Natural killer cell (primary cell): ENCODE results near the gene CAMK2B. TPM values are rescaled to one million over a fixed set of nuclear protein-coding genes. Genes with fewer than 3 reads are reported as not detected.

Source experiments
- ATAC-seq, 3 donors: fragments of 150-1000 bp in 2 of 3; fragments of 200-7000 bp in 1 of 3; cut with Tn5 transposase; 1 replicate in 1 of 3; 2 replicates in 2 of 3; pipeline ENCODE4 v1.10.0; 2021; ENCODE audit warnings: mild to moderate bottlenecking in 2 of 3, moderate library complexity in 2 of 3
- DNase-seq, 2 donors: peaks; one replicate each; pipeline versions ENCODE4 v3.0.0 to v3.0.0-alpha.2; 2013 to 2021; ENCODE audit warnings: mixed read lengths in 1 of 2
- H3K27ac ChIP-seq: one replicate; pipeline ENCODE4 v1.5.1; 2013; ENCODE audit warnings: mild to moderate bottlenecking, low read length
- H3K27me3 ChIP-seq: one replicate; pipeline ENCODE4 v1.6.1; 2013; ENCODE audit warnings: low read length; ENCODE audit not compliant: control insufficient read depth, insufficient read depth
- H3K36me3 ChIP-seq: one replicate; pipeline ENCODE4 v1.6.1; 2013; ENCODE audit warnings: low read length; ENCODE audit not compliant: control insufficient read depth, insufficient read depth
- H3K4me1 ChIP-seq: one replicate; pipeline ENCODE4 v1.6.1; 2013; ENCODE audit warnings: low read length; ENCODE audit not compliant: control insufficient read depth, insufficient read depth
- H3K4me3 ChIP-seq: one replicate; pipeline ENCODE4 v1.5.1; 2013; ENCODE audit warnings: low read length
- H3K9me3 ChIP-seq: one replicate; pipeline ENCODE4 v1.6.1; 2013; ENCODE audit warnings: low read length; ENCODE audit not compliant: control insufficient read depth, insufficient read depth
- H3K27ac Mint-ChIP-seq, 2 donors: one replicate each; pipeline ENCODE4 v1.8.0; 2022; ENCODE audit warnings: mild to moderate bottlenecking in 2 of 2, mixed read lengths in 2 of 2, moderate library complexity in 1 of 2
- H3K27me3 Mint-ChIP-seq, 2 donors: one replicate each; pipeline ENCODE4 v1.8.0; 2022; ENCODE audit warnings: low read depth in 2 of 2, mixed read lengths in 2 of 2
- H3K36me3 Mint-ChIP-seq: one replicate; pipeline ENCODE4 v1.8.0; 2022; ENCODE audit warnings: mixed read lengths
- H3K4me1 Mint-ChIP-seq, 2 donors: one replicate each; pipeline ENCODE4 v1.8.0; 2022; ENCODE audit warnings: mixed read lengths in 2 of 2
- H3K4me3 Mint-ChIP-seq: one replicate; pipeline ENCODE4 v1.8.0; 2022; ENCODE audit warnings: mild to moderate bottlenecking, moderate library complexity, mixed read lengths
- H3K9me3 Mint-ChIP-seq, 2 donors: one replicate each; pipeline ENCODE4 v1.8.0; 2022; ENCODE audit warnings: mixed read lengths in 2 of 2
- CTCF ChIP-seq: fragments of 200-600 bp; IDR thresholded peaks from one replicate; pipeline ENCODE4 v1.8.0; 2022; ENCODE audit warnings: antibody characterized with exemption
- WGBS: methylation state at CpG from one replicate; pipeline ENCODE4 v1.1.7; 2013; ENCODE audit warnings: missing lambda C conversion rate; ENCODE audit not compliant: insufficient coverage; 5-methylcytosine and 5-hydroxymethylcytosine counted together
- intact Hi-C: fragments of 100-400 bp; cut with micrococcal nuclease; formaldehyde crosslinking; loops from one replicate; pipeline ENCODE4 v1.14.2; 2022
- total RNA-seq, 4 donors: library from RNA; stranded (reverse); fragments of 120-200 nt in 1 of 4; gene quantifications; one replicate each; pipeline versions ENCODE4 v1.2.3 to v1.2.4, GENCODE V29; 2013 to 2022

The CAMK2B gene
- total RNA-seq, 3 donors from 2014 or later (not counting 1 experiment from before 2014, with no cell fraction given) = 0.70 TPM; not detected in 2

DNA sequence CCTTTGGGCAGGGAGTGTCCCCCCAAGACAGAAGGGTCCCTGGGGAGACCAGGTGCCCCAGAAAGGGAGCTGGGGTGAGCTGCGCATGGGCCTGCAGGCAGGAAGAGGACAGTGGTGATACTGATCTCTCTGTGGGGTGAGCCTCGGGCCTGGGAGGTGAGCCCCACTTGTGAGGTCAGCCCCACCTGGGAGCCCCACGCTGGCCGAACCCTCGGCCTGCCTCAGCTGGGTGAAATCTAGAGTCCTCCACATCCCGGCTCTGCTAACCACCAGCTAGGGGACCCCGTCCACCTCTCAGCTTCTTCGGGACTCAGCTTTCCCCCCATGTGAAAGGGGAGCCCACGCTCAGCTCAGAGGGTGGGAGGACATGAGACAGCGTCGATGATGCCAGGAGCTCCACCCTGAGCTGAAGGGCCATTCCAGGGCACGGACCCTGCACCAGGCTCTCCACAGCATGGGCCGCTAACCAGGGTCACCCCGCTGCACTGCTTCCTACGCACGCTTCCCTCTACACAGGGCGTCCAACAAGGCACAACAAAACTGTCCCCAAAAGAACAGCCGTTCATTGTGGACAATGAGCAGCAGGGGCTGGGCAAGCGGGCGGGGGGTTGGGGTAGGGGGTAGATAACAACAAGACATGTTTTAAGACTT, 48.7 kb downstream of the CAMK2B start:
- DNase-seq (no peak), ATAC-seq (no peak)
- H3K9me3 Mint-ChIP-seq = no peaks in the 10 kb centered on the region
- intact Hi-C loops = no loop called here
- H3K4me3 Mint-ChIP-seq = no peak overlapping the region
- no peaks in the 10 kb centered on the region for H3K36me3 Mint-ChIP-seq
- H3K27me3 ChIP-seq = no peaks in the 10 kb centered on the region
- H3K27ac ChIP-seq = no peak overlapping the region
- no peaks in the 10 kb centered on the region for H3K9me3 ChIP-seq
- no peaks in the 10 kb centered on the region for H3K36me3 ChIP-seq
- TF ChIP-seq CTCF = no peak
- H3K27ac Mint-ChIP-seq = no peak overlapping the region
- no peaks in the 10 kb centered on the region for H3K4me1 Mint-ChIP-seq
- no peaks in the 10 kb centered on the region for H3K4me1 ChIP-seq
- H3K4me3 ChIP-seq = no peak overlapping the region
- no peaks in the 10 kb centered on the region for H3K27me3 Mint-ChIP-seq
- WGBS = 90% methylated on average over 17 of the region's 20 CpGs

DNA sequence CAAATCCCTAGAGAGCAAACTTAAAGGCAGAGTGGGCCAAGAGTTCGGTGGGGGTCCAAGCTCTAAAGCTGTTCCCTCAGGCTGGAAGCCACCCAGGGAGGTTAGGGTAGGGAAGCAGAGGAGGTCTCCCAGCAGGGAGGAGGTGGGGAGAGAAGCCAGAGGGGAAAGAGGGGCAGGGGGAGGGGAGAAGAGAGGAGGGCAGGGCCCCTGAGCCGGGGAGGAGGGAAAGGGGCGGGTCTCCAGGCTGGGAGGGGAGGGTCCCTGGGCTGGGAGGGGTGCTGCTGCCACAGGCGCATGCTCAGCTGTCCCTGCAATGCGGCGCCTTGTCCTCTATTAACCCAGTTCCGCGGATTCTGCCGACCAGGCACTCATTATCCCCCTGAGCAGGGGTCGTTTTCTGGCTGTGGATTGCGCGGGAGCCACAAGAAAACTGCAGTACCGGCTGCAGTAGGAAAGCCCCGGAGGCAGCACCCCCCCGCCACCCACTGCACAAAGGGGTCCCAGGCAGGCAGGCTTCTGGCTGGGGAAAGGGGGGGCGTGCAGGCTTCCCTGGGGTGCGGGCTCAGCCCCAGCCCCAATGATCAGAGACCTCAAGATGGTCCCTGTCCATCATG, 49.3 kb downstream of the CAMK2B start:
- no peak for TF ChIP-seq CTCF
- no peaks in the 10 kb centered on the region for H3K27me3 ChIP-seq
- DNase-seq (no peak), ATAC-seq (no peak)
- H3K4me3 Mint-ChIP-seq = no peak overlapping the region
- intact Hi-C loops = no loop called here
- no peaks in the 10 kb centered on the region for H3K36me3 Mint-ChIP-seq
- no peak overlapping the region for H3K27ac Mint-ChIP-seq
- H3K4me1 ChIP-seq = no peaks in the 10 kb centered on the region
- H3K4me3 ChIP-seq = no peak overlapping the region
- WGBS = 44% methylated on average over 17 of the region's 17 CpGs
- H3K4me1 Mint-ChIP-seq = no peaks in the 10 kb centered on the region
- no peaks in the 10 kb centered on the region for H3K9me3 Mint-ChIP-seq
- no peaks in the 10 kb centered on the region for H3K27me3 Mint-ChIP-seq
- H3K27ac ChIP-seq = no peak overlapping the region
- no peaks in the 10 kb centered on the region for H3K9me3 ChIP-seq
- no peaks in the 10 kb centered on the region for H3K36me3 ChIP-seq

GRCh38 chr7:44275146-44275545, 50.2 kb downstream of the CAMK2B start:
- no peak for DNase-seq
- WGBS = 93% methylated on average over 7 of the region's 7 CpGs
- no peak overlapping the region for H3K27ac Mint-ChIP-seq

More at GRCh38 chr7:44275146-44275545, 50.2 kb downstream of the CAMK2B start:
- Histone ChIP-seq H3K27me3 (no peaks in the 10 kb centered on the region), H3K27ac (no peak overlapping the region), H3K4me3 (no peak overlapping the region), H3K4me1 (no peaks in the 10 kb centered on the region), H3K36me3 (no peaks in the 10 kb centered on the region), H3K9me3 (no peaks in the 10 kb centered on the region)
- no peak overlapping the region for H3K4me3 Mint-ChIP-seq
- H3K4me1 Mint-ChIP-seq = no peaks in the 10 kb centered on the region
- no peak for TF ChIP-seq CTCF
- H3K9me3 Mint-ChIP-seq = no peaks in the 10 kb centered on the region
- ATAC-seq = no peak
- H3K27me3 Mint-ChIP-seq = no peaks in the 10 kb centered on the region
- no peaks in the 10 kb centered on the region for H3K36me3 Mint-ChIP-seq
- intact Hi-C loops = no loop called here
